GM18498 (cell line): ENCODE data around the gene GOLGA3.
"Not testable (repeated sequence)": the region's sequence is repeated elsewhere in the genome, so short reads cannot be mapped to it uniquely, and the experiment has no call there.

Experiments
- ATAC-seq: cut with Tn5 transposase; IDR thresholded peaks from one replicate; pipeline ENCODE4 v1.9.1; 2021; ENCODE audit warnings: mild to moderate bottlenecking, moderate library complexity; ENCODE audit not compliant: unreplicated experiment

GOLGA3 gene

DNA sequence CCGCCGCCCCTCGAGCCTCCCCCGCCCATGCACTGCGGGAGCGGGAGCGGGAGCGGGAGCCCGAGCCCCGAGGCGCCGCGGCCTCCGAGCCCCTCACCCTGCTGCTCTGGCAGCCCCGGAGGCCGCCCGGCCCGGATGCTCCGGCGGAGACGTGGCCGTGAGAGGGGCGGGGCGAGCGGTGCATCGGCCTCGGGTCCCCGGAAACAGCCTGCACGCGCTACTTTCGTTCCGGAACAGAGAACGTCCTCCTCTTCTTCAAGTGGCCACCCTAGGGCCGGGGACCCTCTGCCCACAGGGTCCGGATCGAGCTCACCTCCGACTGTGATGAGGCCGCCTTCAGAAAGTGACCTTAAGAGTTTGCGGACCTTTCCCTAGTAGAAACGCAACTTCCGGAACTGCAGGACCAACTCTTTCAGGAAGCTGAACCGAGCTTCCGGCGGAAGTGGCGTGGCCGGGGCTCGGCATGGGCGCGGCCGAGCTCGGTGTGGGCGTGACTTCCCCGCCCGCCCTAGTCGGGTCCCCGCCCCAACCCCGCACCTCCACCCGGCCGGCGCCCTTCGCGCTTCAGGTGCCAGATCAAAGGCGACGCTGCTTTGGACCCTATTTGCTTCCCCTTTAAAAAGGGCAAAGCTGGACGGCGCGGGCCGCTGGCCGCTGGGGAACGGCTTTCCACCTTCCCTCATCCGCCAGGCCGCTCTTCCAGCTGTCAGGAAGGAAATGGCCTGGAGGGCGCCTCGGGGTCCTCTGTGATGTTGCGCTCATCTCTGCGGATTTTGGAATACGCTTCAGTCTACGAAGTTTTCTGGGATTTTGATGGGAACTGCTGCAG is at the start of gene GOLGA3:
TSS of gene GOLGA3 (minus strand) at position 164 of the 829 bp plus-strand sequence. CDS start 6,741 bp downstream, outside the sequence.
- ATAC-seq: peak; percentile 86

DNA sequence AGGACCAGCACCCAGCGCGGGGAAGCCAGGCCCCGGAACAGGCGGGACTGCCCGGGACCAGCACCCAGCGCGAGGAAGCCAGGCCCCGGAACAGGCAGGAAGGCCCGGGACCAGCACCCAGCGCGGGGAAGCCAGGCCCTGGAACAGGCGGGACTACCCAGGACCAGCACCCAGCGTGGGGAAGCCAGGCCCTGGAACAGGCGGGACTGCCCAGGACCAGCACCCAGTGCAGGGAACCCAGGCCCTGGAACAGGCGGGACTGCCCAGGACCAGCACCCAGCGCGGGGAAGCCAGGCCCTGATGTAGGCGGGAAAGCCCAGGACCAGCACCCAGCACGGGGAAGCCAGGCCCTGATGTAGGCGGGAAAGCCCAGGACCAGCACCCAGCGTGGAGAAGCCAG is 46.0 kb upstream of the GOLGA3 start:
- ATAC-seq: not testable (repeated sequence)

GRCh38 chr12:132874175-132874574 is 45.5 kb upstream of the GOLGA3 start:
- no peak for ATAC-seq

DNA sequence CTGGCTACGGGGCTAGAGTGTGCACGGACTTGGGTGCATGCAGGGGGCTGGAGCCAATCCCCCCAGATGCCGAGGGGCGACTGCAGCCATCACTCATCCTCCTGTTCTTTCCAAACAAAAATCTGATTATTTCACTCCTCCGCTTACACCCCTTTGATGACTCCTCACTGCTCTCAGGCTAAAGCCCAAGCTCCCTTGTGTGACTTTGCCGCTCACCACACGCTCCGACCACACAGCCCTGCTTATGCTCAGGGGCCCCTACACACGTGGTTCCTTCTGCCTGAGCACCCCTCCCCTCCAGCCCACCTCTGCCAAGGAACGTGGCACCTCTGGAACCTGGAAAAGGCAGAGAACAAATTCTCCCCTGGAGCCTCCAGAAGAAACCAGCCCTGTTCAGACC is 45.1 kb upstream of the GOLGA3 start:
- ATAC-seq: no peak

GRCh38 chr12:132872975-132873421 is 44.3 kb upstream of the GOLGA3 start:
- ATAC-seq: no peak

DNA sequence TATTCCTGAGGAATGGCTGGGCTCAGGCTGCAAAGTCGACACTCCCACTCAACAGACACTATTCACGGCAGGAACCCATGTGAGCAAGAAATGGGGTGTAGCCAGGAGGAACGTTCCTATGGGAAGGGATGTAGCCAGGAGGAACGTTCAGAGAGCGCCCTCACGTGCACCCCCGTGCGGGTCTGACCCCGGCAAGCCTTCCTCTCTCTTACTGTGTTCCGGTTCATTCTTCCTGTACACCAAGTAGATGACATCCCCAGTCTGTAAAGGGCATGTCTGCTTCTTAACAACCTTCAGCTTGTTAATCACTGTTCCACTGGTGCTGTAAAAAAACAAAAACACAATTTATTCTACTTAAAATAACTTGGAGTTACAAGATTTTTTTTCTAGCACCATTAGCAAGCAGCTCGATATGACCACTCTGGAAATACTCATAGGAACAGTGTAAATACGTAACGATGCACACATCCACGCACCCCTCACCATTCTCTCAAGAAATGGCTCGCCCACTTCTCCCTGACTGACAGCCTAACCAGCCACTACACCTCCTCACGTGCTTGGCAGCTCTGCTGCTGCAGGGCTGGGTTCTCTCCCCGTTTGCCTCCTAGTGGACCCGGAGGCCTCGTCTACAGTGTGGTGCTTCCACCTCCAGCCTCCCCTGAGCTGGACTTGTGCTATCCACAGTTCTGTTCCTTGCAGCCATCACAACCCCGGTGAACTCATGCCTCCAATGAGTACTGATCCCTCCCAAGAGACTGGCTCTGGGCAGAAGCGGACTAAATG is 43.6 kb upstream of the GOLGA3 start:
- ATAC-seq: no peak

DNA sequence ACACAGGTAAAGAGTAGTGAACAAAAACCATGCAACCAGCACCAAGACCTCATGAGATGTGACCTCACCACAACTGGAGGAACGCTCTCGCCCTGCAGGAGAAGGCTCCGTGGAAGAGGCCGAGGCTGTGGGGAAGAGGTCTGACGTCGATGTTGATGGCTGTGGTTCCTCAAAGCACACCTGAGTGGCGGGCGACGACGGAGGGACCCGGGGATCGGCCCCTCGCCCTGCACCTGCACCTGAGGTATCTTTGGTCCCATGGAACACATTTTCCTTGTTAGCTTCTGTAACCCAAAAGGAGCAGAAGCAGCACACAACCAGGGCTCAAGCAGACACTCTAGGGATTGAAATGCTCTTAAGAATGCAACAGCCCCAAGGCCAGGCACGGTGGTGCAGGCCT is 40.9 kb upstream of the GOLGA3 start:
- no peak for ATAC-seq

- no peak for ATAC-seq
These were observed 37.7 kb upstream of the GOLGA3 start for GRCh38 chr12:132866251-132866828.

DNA sequence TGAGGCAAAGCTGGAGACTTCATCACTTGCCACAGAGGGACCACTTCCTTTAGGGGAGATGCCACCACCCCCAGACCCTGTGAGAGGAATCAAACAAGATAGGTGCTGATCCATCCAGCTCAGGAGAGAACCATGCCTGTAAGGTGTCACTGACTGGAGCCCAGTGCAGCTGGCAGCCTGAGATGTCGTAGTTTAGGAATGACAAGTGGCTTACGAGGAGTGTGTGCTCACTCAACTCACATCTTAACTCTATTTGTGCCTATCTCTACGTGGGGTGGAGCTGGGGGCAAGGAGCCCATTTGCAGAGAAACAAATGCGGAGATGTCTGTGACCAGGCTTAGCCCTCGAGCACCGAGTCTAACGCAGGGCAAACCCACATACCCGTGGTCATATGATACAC is 32.9 kb upstream of the GOLGA3 start:
- ATAC-seq: no peak

- ATAC-seq: no peak
These were observed 30.1 kb upstream of the GOLGA3 start for GRCh38 chr12:132858718-132859266.

- not testable (repeated sequence) for ATAC-seq
These were observed 28.4 kb upstream of the GOLGA3 start for GRCh38 chr12:132857019-132857418.

DNA sequence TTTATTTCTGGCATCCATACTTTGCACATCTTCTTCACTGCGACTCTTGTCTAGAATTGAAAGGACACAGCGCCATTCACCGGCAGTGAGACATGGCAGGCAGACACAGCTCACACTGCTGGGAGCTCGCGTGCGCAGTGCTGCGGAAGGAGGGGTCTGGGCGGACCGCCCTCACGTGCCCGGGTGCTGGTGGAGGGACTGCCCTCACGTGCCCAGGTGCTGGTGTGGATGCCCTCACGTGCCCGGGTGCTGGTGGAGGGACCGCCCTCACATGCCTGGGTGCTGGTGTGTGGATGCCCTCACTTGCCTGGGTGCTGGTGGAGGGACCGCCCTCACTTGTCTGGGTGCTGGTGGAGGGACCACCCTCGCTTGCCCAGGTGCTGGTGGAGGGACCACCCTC is 27.9 kb upstream of the GOLGA3 start:
- ATAC-seq: no peak

GRCh38 chr12:132855211-132855610 is 26.5 kb upstream of the GOLGA3 start:
- ATAC-seq: not testable (repeated sequence)

GRCh38 chr12:132853285-132854092 is 24.8 kb upstream of the GOLGA3 start:
- ATAC-seq: no peak

DNA sequence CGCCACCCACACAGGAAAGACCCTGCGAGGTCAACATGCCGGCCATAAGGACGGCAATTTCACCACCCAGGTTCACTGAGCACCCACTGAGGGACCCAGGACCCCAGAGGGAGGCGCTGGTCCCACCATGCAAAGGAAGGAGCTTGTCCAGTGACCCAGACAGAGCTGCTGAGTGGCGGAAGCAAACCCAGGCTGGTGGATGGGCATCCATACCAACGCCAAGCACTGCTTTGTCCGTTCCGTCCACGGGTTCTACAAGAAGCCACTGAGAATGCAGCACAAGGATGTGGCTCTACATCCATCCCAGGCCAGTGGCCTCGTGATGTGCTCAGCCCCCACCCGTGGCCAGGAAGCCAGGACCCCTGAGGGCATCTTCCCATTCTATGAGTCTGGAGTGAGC is 23.8 kb upstream of the GOLGA3 start:
- ATAC-seq: no peak

DNA sequence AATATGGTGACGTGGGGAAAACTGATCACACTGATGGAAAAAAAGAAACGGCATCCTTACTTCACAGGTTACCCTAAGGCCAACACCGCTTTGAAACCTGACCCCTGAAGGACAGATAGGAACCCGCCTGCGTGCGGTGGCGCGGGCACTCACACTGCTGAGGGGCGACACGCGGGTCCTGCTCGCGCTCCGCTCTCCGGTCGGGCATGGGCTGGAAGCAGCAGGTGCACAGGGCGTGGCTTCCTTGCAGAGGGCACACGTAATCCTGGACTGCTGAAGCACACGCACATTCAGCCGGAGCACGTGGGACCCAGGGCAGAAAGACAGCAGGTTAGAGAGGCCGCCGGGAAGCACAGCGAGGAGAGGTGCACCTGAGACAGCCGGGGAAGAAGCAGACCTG is 22.8 kb upstream of the GOLGA3 start:
- no peak for ATAC-seq

DNA sequence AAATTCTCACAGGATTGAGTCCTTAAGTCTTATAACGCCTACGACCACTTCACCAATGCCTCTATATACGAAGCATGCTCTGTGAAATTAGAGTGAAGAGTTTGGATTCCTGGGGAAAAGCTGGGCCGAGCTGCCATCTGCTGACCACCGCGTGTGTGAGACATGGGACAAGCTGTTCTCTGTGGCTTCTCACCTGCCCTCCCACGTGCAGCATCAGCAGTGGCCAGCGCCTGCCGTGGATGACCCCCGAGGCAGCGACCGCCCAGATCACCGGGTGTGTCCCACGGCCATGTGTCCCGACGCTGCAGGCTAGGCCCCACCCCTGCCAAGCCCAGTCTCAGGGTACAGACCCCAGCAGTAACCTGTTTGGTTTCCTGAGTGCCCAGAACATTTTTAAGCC is 21.6 kb upstream of the GOLGA3 start:
- no peak for ATAC-seq

- no peak for ATAC-seq
These were observed 19.9 kb upstream of the GOLGA3 start for GRCh38 chr12:132848521-132848920.

DNA sequence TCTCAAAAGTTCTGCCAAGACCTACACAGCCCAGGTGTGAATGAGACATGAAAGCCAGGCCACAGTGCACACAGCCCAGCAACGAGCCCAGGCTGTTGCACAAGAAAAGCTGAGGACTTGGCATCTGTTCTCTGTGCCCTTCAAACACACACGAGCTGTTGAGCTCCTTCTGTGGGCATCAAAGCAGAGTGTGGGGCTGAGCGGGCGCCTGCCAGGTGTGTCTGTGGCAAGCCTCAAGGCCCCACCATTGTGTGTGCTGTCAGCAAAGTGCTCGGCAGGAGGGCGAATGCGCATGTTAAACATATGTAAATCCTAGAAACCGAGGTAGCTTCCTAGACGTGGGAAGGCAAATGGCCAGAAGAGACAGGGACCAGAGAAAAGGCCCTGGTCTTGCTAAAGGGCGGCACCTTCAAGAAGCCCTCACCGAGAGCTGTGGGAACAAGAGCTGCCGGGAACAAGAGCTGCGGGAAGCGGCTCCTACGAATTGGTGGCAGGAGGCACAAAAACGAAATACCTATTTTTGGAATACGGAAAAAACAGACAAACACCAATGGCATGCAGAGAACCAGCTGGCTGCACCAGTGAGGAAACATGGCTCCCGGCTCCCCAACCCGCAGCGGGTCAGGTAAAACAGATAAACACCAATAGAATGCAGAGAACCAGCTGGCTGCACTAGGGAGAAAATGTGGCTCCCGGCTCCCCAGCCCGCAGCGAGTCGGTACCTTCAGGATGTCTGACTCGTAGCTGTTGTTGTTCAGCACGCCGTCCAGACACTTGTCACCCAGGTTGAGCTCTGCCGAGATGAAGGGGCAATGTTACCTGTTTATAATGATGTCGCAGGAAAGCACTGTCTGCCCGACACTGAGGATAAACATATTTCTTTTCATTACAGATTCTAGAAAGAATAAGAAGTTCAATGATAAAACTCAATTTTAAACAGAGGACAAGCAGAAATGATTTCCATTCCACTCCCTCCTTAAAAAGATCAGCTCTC is 19.0 kb upstream of the GOLGA3 start:
- ATAC-seq: no peak
